Stimulated activated CD4-positive, alpha-beta T cell treated with anti-CD3 and anti-CD28 coated beads, Interleukin-4, amount 100 ng/mL, for 1 hour (primary cell): ENCODE results near the gene MUC6.
"Not testable (repeated sequence)": the region's sequence is repeated elsewhere in the genome, so short reads cannot be mapped to it uniquely, and the experiment has no call there.

ENCODE experiments used
- DNase-seq: peaks from one replicate; pipeline ENCODE4 v3.0.0-alpha.2; 2020

MUC6 gene

DNA sequence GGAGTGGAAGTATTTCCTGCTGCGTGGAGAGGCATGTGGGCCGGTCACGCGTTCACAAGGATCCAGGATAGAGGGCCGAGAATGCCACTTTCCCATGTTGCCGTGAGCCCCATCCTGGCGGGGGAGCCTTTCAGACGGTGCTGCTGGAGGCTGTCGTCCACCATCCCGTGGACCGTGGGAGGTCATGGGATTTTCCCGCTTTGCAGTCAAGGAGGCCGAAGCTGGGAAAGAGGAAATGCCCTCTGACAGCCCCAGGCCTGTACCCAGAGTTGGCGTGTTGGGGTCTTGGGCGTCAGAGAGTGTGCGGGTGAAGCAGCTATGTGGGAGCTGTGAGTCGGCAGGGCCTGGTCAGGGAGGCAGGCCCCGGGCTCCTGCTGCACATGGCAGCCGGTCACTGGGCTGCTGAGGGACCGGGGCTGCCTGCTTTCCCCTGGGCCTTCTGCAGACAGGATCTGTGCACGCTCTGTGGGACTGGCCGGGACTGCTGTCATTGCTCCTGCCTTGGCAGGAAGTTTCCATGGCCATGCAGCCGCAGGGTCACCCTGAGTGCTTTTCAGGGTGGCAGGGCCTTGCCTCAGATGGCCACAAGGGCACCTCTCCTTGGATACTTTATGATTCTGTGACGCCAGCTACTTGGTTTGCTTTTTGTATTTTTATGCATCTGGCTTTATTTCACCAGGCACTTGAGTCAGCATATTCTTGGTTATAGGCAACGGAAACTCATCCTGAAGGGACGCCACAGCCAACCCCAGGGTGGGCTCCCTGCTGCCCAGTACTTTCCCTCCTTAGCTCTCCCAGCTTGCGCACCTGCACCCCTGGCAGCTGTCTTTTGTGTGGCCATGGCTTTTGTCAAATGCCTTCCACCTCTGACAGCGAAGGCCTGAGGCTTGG is 58.4 kb downstream of the MUC6 start:
- no peak for DNase-seq

GRCh38 chr11:976431-977160 is 59.9 kb downstream of the MUC6 start:
- no peak for DNase-seq

DNA sequence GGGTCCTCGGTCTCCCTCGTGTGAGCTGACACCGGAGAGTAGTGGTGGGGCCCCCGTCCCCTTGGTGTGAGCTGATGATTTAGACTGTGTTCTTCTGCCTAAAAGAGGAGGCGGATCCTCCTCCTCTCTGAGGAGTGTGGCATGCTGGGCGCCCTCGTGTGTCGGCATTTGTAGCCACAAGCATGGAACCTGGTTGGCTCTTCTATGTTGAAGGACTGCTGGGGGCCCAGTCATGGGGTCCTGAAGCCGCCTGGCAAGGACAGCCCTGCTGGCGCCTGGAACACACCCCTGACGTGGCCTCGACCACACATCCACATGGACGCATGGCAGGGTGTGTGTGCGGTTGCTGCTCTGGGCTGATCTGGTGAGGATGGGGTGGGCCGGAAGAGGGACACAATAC is 60.7 kb downstream of the MUC6 start:
- DNase-seq, result no peak

- not testable (repeated sequence) for DNase-seq
Observed at GRCh38 chr11:975376-975775, 61.1 kb downstream of the MUC6 start.

DNA sequence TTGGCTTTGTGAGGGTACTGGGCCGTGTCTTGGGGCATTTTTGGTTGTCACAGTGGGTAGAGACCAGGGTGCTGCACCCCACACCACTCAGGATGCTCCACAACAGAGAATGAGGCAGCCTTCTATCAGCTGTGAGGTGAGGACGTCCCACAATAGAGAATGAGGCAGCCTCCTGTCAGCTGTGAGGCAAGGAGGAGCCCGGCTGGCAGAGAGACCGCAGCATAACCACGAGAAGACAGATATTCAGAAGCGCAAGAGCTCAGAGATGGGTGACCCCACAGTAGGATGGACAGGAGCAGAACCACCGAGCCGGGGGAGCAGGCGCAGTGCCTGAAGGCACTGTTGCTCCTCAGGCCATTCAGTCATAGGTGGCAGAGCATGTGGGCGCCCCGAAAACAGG is 63.3 kb downstream of the MUC6 start:
- DNase-seq, result no peak

DNA sequence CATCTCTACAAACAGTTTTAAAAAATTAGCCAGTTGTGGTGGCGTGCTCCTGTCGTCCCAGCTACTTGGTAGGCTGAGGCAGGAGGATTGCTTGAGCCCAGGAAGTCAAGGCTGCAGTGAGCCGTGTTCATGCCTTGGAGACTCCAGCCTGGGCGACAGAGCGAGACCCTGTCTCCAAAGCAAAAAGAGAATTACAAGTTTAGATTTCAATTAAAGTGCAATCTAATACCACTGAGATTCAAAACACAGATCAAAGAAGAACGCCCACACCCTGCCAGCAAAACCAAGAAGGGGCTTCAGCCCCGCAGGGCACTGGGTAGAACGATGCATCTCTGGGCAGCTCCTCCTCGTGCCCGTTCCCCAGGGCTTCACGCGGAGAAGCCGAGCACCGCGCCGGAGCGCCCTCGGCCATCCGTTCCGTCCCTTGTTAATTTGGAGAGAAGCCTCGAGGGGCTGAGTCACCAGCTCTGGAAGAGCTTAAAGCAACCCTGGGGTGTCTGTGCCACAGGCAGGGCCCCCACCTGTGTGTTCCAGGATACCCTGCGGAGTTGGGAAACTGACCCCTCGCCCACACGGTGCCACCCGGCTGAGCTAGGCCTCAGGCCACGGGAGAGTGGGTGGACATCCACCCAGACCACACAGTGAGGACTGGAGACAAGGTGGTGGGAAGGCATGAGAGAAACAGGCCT is 63.9 kb downstream of the MUC6 start:
- no peak for DNase-seq

DNA sequence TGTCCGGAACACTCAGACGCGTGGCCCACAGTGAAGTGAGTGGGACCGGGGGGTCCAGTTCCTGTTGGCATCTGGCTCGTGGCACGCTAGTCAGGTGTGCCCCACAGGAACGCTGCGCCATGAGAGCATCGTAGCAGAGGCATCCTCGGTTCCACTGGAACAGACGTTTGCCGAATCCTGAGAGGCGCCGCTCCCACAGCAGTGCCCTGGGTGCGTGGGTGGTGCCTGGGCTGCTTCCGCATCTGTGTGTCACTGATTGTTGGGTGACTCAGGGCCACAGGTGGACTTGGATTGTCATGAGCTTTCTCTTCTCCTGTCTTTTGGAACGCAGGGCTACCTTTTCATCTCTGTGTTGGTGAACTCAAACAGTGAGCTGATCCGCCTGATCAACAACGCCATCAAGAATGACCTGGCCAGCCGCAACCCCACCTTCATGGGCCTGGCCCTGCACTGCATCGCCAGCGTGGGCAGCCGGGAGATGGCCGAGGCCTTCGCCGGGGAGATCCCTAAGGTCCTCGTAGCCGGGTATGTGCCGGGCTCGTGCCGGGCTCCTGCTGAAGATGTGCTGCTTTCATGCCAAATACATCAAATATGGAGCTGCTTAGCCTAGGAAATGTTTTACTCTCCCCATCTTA is 64.7 kb downstream of the MUC6 start:
- no peak for DNase-seq

- DNase-seq, result no peak
Observed at GRCh38 chr11:971092-971690, 65.3 kb downstream of the MUC6 start.

DNA sequence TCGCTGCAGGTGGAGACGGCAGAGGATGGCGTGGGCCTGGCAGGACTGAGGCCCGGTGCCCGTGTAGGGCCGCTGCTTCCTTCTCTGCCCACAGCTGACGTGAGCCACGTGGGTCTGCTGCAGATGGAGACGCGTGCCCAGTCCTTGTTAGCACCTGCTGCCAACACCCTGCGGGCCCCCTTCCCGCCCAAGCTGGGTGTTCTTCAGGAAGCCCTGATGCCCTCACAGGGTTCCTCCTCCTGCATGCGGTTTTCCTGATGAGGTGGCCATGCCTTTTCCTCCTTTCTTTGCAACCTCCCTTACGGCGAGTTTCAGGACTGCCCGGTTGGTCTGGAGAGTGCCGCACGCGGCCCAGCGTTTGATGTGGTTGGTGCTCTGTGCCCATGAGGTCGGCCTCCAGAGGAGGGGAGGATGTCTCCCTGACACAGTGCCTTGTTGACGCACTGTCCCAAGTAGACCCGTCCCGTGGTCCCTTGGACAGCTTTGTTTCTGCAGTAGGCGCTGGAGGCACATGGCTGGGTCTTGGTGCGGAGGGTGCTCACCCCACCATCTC is 66.1 kb downstream of the MUC6 start:
- no peak for DNase-seq

- DNase-seq, result no peak
Observed at GRCh38 chr11:969651-970205, 66.8 kb downstream of the MUC6 start.

GRCh38 chr11:968822-969221 is 67.7 kb downstream of the MUC6 start:
- DNase-seq, result no peak

DNA sequence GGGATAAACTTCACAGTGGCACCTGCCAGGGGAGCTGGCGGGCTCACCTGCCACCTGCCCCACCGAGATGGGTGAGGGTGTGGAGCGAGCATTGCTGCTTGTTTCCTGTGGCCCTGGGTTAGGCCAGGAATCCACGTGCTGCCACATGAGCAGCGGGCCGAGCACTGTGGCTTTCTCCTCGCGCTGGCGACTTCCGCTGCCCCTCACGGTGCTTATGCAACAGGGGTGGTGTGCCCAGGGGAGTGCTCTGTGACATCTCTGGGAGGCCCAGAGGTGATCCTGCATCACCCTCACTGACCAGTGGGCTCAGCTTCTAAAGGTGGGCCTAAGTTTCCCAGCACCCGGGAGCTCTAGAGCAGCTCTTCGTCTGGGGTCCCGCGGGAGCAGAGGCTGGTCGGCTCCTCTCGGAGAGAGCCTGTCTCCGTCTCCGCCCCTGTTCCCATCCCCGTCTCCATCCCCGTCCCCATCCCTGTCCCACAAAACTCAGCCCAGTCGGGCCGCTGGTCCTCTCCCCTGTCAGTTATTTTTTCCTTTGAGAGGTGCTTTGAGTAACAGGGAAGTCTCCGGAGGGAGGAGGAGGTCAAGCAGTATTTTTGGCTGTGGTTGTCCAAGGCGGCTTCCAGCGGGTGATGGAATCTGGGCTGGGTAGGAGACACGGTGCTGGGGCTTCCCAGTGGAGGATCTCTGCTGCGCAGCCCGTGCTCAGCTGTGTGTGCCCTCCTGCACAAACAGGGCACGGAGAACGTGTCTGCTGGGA is 68.3 kb downstream of the MUC6 start:
- DNase-seq, result no peak

- no peak for DNase-seq
Observed at GRCh38 chr11:965206-965775, 71.2 kb downstream of the MUC6 start.

GRCh38 chr11:963852-964251 is 72.7 kb downstream of the MUC6 start:
- no peak for DNase-seq
